HG03108 (cell line): Measurements from ENCODE around the gene ERBB4.
"Not testable (repeated sequence)": the region's sequence is repeated elsewhere in the genome, so short reads cannot be mapped to it uniquely, and the experiment has no call there.

ENCODE experiments used
- ATAC-seq: cut with Tn5 transposase; IDR thresholded peaks from one replicate; pipeline ENCODE4 v1.9.1; 2021; ENCODE audit warnings: moderate library complexity; ENCODE audit not compliant: unreplicated experiment

ERBB4 gene

DNA sequence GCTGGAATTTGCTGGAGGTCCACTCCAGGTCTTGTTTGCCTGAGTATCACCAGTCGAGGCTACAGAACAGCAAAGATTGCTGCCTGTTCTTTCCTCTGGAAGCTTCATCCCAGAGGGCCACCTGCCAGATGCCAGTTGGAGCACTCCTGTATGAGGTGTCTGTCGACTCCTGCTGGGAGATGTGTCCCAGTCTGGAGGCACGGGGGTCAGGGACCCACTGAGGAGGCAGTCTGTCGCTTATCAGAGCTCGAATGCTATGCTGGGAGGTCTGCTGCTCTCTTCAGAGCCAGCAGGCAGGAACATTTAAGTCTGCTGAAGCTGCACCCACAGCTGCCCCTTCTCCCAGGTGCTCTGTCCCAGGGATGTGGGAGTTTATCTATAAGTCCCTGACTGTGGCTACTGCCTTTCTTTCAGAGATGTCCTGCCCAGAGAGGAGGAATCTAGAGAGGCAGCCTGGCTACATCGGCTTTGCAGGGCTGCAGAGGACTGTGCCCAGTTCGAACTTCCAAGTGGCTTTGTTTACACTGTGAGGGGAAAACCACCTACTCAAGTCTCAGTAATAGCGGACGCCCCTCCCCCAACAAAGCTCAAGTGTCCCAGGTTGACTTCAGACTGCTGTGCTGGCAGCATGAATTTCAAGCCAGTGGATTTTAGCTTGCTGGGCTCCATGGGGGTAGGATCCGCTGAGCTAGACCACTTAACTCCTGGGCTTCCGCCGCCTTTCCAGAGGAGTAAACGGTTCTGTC lies 301.1 kb downstream of the ERBB4 start:
- no peak for ATAC-seq

DNA sequence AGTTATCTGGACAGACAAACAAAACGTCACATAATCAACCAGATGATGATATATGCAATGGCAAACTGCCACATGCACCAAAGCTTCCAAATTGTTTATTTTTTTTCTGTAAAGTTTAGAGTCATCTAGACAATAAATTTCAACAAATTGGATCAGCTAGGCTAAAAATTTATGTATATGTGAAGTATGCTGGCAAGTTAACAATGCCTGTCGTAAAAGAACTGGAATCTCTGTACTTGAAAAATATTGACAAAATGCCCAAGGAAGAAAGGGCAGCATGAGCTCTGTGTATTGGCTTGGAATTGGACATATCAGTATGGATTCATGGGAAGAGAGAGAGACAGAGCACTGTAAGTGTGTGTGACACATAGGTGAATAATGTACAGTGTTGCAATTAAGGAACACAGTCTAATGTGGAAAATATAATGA lies 309.8 kb downstream of the ERBB4 start:
- no peak for ATAC-seq

DNA sequence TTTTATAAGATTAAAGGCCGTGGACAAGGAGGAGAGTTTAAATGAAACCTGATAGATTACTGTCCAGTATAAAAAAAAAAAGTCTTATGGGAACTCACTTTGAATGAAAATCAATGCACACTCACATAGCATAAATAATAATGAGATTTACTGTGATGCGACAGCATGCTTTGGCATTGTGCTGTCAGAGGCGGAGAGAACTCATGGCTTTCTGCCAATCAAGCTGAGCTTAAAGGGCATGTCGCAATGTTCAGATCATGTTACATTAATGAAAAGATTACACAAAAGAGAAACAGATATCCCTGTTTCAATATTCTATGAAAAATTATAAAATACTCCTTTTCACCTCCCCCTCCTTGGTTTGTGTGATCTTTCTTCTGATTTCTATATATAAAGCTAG lies 310.8 kb downstream of the ERBB4 start:
- ATAC-seq: no peak

GRCh38 chr2:212226114-212226513 lies 312.5 kb downstream of the ERBB4 start:
- ATAC-seq: no peak

DNA sequence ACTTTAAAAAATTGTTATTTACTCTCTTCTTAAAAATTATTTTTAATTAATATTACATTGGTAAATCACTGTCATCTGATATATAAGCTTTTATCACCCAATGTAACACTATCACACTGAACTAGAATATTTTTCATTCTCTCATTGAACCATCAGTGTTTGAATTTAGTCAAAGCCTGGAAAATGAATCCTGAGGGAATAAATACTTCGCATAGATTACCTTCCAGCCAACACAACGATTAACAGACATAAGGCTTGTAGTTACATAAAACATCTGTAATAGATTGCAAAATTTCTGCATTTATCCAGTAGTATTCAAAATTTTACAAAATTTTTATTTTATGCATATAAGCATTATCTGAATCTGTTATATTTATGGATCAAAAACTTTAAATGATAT lies 314.9 kb downstream of the ERBB4 start:
- ATAC-seq: no peak

DNA sequence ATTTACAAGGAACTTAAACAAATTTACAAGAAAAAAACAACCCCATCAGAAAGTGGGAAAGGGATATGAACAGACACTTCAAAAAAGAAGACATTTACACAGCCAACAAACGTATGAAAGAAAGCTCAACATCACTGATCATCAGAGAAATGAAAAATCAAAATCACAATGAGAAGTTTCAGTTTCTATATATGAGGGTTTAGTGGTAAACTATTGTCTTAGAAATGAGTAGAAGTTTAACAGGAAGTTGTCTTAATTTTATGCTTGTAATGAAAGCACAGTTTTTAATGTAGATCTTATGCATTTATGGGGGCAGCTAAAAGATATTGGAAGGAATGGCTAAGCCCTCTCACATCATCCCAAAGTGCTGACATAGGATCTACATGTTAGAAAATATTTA lies 325.4 kb downstream of the ERBB4 start:
- no peak for ATAC-seq

GRCh38 chr2:212208467-212208866 lies 330.1 kb downstream of the ERBB4 start:
- ATAC-seq: no peak

GRCh38 chr2:212197776-212198175 lies 340.8 kb downstream of the ERBB4 start:
- ATAC-seq: no peak

DNA sequence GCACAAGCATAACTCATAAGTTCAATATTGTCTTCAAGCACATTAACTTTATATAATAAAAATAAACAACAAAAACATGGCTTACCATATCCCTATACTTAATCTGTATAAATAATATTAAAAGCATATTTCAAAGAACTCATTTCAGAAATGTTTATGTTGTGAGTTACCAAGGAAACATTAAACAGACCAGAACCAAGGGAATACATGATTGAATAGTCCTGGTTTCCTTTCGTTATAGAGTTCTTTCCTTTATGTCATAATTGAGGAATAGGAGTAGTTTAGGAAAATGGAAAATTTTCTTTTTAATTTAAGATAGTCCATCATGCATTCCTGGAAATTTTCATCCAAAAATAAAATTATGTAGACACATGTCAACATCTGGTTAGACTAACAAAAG lies 343.0 kb downstream of the ERBB4 start:
- no peak for ATAC-seq

- ATAC-seq: no peak
Measured at GRCh38 chr2:212194396-212194795, 344.2 kb downstream of the ERBB4 start.

- no peak for ATAC-seq
Measured at GRCh38 chr2:212193803-212194202, 344.8 kb downstream of the ERBB4 start.

- ATAC-seq: no peak
Measured at GRCh38 chr2:212193056-212193455, 345.5 kb downstream of the ERBB4 start.

GRCh38 chr2:212191438-212191837 lies 347.2 kb downstream of the ERBB4 start:
- not testable (repeated sequence) for ATAC-seq

- ATAC-seq: no peak
Measured at GRCh38 chr2:212186166-212186565, 352.4 kb downstream of the ERBB4 start.

- no peak for ATAC-seq
Measured at GRCh38 chr2:212181646-212182045, 357.0 kb downstream of the ERBB4 start.

DNA sequence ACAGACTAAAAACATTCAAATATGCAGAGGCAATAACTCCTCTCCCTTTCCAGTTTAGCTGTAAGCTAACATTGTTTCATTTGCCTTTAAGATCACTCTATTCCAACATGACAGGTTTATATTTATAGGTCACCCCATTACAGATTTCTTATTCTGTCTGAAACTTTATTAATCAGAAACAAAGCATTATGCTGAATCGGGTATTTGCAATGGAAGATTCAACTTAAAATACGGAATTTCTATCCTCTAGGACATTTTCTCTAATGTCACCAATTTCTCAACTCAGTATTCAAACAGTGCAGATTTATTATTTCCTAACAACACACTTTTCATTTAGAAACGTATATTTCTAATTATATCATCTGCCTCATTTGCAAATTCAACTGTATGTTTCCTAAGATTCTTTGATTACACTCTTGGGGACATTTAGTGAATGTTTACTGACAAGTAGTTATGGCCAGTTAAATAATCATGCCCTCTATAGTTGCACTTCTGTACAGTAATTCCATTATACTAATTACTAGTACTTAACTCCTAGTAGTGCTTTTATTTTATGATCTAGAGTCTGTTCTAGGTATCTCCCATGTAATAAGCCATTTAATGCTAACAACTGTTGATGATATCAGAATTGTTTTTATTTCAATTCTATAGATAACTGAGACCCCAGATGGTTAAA lies 358.1 kb downstream of the ERBB4 start:
- ATAC-seq: no peak

DNA sequence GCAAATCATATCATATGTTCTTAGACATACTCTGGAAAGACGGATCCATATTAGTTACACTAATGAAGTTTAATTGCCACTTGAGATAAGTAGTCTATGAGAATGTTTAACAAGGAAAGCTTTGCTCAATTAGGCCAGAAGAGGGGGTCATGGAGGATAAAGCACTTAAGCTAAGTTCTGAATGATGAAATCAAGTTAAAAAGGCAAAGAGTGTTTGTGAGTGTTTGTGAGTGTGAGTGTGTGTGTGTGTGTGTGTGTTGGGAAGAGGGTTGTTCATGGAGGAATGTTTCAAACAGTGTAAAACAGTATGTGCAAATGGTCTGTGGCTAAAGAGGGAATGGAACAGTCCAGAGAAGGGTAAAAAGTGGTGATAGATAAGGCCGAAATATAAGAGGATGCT lies 360.9 kb downstream of the ERBB4 start:
- no peak for ATAC-seq

DNA sequence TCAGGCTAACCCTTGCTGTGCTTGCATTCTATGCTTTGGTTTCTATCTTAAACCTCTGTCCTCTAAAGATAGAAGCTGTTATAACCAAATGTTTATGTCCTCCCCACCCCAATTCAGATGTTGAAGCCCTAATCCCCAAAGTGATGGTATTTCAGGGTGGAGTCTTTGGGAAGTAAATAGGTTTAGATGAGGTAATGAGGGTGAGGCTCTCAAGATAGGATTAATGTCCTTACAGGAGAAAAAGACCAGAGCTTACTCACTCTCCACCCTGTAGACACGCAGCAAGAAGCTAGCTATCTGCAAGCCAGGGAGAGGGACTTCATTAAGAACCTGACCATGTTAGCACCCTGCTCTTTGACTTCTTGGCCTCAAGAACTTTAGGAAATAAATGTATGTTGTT lies 362.5 kb downstream of the ERBB4 start:
- ATAC-seq: no peak

DNA sequence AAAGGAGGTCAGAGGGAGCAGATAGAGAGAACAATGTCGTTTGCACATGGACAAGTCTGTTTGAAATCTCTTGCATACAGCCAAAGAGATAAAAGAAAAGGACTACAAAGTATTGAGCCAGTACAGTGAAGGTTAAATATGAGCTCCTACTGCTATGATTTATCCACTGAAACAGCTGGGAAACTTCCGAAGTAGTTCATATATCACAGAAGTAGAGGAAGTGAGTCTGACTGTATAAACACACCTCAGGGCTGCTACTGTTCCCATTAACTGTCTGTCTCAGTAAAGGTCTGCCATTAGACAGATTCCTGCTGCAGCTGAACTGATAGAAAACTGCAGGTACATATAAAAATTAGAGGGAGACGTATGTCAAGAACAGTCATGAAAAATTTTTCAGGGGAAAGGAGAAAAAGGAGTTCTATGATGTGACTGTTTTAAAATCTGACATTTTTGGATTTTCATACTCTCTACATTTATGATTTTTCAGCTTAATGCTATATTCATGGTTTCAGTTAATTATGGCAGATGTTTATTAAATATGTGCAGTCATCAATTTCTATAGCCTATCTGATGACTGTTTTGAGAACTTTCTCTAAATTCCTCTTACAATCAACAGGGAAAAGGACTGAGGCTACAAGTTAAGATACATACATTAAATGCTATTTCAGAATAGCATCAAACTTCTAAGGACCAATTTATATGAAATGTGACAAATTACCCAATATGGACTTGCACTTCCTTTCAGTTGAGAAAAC lies 364.7 kb downstream of the ERBB4 start:
- ATAC-seq: no peak

- no peak for ATAC-seq
Measured at GRCh38 chr2:212173331-212173730, 365.3 kb downstream of the ERBB4 start.

GRCh38 chr2:212170382-212170781 lies 368.2 kb downstream of the ERBB4 start:
- ATAC-seq: no peak

DNA sequence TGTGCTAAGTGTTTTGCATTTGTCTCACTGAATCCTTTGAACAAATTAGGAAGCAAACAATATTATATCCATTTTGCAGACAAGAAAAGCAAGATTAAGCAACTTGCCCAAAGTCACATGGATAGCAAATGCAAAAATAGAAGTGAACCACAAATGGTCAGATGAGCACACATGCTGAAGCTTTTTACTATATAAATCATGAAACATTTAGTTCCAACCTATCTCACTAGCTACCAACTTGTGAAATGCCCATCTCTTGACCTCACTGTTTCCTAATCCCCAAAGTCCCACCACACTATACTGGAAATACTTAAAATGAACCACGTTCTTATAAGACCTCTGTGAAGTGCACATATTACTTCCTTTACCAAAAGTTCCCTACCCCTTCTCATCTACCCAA lies 380.5 kb downstream of the ERBB4 start:
- no peak for ATAC-seq
